Stimulated activated CD4-positive, alpha-beta T cell treated with anti-CD3 and anti-CD28 coated beads, Interleukin-12 subunit alpha, Interleukin-12 subunit beta, amount 100 ng/mL, for 48 hours (primary cell): Measurements from ENCODE around the gene DPH1.

ENCODE experiments used
- DNase-seq, 3 donors: peaks; one replicate each; pipeline ENCODE4 v3.0.0-alpha.2; 2020; ENCODE audit warnings: low read depth in 2 of 3, low spot score in 1 of 3

Gene DPH1

GRCh38 chr17:2027528-2028233 lies 2.3 kb upstream of the DPH1 start:
- no peak for DNase-seq

- no peak for DNase-seq
Measured at GRCh38 chr17:2028234-2028614, 1.7 kb upstream of the DPH1 start.

GRCh38 chr17:2028737-2029136 lies 1.2 kb upstream of the DPH1 start:
- DNase-seq, result no peak

- no peak for DNase-seq
Measured at GRCh38 chr17:2030779-2031163, 818 bp downstream of the DPH1 start.

GRCh38 chr17:2033153-2033552 lies 3.2 kb downstream of the DPH1 start:
- DNase-seq, result no peak

GRCh38 chr17:2034157-2034556 lies 4.2 kb downstream of the DPH1 start:
- no peak for DNase-seq

- DNase-seq, result no peak
Measured at GRCh38 chr17:2034806-2035540, 5.0 kb downstream of the DPH1 start.

GRCh38 chr17:2035541-2036488 lies 5.9 kb downstream of the DPH1 start:
- DNase-seq, result no peak

GRCh38 chr17:2037155-2037554 lies 7.2 kb downstream of the DPH1 start:
- DNase-seq, result no peak

- DNase-seq, result no peak
Measured at GRCh38 chr17:2040219-2040827, 10.4 kb downstream of the DPH1 start.

- no peak for DNase-seq
Measured at GRCh38 chr17:2040942-2041560, 11.1 kb downstream of the DPH1 start.

GRCh38 chr17:2041561-2042389 lies 11.8 kb downstream of the DPH1 start, which contains the start of gene OVCA2:
TSS of gene OVCA2 (plus strand) at chr17:2042022. CDS start at chr17:2042048, 26 bp downstream.
- DNase-seq, result peak; percentile 91 to 96 (median 93)

GRCh38 chr17:2042390-2042847 lies 12.5 kb downstream of the DPH1 start:
- no peak for DNase-seq

GRCh38 chr17:2042933-2043332 lies 13.0 kb downstream of the DPH1 start:
- DNase-seq, result no peak

GRCh38 chr17:2043785-2044184 lies 13.8 kb downstream of the DPH1 start:
- DNase-seq, result no peak

GRCh38 chr17:2044263-2044894 lies 14.4 kb downstream of the DPH1 start:
- no peak for DNase-seq

GRCh38 chr17:2047590-2047989 lies 17.6 kb downstream of the DPH1 start:
- DNase-seq, result no peak

GRCh38 chr17:2048805-2049204 lies 18.9 kb downstream of the DPH1 start:
- DNase-seq, result no peak
